Fibroblast of skin of scalp (primary cell): ENCODE results near the gene MLPH.

ENCODE experiments used
- DNase-seq: peaks from one replicate; pipeline ENCODE4 v3.0.0-alpha.2; 2013

The MLPH gene

DNA sequence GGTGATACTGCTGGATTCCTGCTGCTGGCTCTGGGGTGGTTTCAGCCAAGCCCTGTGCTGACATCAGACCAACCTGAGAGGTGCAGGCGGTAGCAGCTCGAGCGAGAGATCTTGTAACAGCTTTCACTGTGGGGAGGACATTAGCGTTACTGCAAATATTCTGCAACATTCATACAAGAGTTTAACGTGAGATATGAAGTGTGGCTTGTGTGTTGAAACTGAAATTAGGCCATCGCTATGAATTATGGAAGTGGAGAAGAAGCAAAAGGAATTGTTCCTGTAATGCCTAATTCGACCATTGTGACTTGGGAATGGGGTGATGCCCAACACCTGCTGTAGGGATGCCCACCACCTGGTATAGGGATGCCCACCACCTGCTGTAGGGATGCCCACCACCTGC lies 6.5 kb upstream of the MLPH start:
- no peak for DNase-seq

DNA sequence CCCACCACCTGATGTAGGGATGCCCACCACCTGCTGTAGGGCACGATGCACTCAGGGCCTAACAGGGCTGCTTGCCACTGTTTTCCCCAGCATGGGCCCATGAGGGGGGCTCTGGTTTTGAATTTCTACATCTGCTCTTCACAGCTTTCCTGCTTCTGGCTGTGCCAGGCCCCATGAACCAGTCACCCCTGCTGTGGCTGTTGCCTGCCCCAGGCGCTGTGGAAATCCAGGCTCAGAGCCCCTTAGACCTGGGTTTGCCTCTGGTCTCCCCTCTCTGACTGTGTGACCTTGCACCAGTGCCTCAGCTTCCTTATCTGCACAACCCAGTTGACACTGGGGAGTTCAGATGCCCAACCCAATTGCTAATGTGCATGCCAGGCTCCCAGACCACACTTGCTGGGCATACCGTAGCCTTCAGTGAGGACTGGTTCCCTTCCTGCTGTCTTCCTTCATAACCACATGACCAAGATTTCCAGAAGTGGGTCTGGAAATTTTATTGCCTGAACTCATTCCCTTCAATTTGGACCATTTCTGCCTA lies 6.0 kb upstream of the MLPH start:
- no peak for DNase-seq

DNA sequence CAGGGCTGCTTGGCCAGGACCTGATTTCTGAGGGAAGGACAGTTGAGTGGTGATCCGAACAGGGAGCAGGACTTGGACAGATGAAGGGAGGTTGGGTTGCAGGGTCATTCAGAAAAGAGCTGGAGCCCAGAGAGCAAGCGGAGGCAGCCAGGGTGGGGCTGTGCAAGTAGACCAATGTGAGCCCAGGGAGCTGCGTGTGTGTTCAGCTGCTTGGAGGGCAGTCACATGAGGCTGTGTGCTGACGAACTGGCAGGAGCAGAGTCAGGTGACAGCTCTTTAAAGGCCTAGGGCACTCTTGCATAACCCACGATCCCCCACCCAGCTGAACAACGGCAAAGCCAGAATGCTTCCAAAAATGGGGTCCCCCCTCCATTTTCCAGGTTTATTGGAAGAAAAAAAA lies 4.6 kb upstream of the MLPH start:
- DNase-seq, result no peak

DNA sequence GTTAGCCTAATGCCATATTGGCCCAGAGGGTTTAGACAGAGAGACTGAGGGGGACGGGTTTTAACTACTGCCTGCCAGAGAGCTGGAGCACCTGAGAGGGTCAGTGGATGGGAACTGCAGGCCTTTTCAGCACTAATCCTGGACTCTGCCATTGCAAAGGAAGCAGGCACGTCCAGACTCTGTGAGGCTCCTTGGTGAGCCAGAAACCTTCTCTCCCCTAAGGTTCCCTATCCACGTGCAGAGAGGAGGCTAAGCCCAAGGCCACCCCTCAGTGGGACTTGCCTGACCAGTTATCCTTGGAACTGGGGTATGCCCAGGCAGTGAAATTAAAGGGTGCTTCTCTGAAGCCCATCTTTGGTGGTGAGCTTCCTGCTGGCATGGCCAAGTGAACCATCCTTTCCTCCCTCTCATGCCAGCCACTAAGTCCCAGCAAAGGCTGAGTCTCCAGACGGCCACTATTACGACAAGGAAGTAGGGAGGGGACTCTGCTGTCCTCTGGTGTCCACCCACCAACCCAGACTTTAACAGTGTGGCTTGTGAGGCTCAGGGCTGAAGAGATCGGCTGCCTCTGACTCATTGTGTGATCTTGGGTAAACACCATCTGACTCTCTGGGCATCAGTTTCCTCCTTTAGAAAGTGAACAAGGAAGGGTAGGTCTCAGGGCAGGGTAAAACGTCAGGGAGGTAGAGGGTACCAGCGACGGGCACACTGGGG lies 3.9 kb upstream of the MLPH start:
- DNase-seq, result peak; percentile 76

DNA sequence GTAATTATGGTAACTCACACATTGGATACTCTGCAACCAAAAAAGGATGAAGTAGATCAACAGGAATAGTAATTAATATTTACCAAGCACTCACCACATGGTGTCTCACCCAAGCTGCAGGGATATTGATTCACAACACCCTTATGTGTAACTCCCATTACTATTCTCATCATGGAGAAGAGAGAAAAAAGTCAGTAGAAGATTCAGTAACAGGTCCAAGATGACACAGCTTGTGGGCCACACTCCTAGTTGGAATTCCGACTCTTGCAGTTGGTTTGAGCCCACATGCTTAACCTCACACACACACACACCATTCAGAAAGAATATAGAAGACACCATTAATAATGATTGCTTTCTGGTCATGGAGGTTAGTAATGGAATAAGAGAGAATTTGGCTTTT lies 1.7 kb upstream of the MLPH start:
- no peak for DNase-seq

DNA sequence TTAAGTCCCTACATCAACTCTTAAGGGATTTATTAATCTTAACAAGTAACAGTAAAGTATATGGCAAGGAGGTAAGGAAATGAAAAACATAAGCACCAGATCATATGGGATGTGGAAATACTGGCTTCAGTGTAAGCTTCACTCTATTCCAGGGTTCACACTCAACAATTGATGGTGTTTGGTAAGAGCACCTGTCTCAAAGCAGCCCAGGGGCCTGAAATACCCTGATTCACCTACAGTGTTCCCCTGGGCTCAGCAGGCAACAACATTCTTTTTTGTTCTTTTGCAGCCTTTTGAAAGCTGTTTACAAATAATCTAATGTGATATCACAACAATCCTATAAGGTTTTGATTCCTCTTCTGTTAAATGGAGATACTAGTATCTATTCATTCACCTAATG lies 1.2 kb upstream of the MLPH start:
- no peak for DNase-seq

DNA sequence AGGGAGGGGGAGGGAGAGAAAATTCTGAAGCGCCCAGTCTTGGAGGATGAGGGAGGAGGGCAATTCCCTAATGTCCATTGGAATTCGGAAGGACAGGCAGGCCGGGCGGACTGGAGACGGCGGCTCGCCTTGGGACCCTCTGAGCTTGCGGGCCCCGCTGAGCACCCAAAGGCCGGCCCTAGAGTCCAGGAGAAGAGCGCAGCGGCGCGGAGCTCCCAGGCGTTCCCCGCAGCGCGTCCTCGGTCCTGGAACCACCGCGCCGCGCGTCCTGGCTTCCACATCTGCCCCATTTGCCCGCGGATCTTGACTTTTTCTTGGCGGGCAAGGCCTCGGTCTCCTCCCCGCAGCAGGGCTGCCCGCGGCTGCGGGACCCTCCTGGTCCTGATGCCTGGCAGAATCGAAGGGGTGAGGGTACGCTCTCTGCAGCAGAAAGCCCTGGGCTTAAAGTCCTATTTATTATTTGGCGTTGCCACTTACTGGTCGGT lies 675 bp upstream of the MLPH start:
- no peak for DNase-seq

DNA sequence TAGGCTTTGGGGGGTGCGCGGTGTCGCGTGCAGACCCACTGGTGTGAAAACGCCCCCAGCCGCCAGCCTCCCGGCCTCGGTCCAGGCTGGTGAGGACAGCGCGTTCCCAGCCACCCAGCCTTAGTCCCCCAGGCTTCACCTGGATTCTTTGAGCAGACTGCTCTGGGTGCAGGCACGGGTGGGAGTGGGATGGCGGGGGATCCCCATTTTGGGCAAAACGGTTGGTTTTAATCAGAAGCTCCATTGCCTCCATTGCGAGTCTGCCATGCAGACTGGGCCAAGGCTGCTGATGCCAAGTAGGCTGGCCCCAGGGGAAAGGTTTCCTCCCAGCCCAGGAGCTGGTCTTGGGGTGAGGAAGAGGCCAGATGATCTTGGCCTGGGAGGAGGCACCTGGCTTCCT lies 445 bp downstream of the MLPH start:
- DNase-seq, result no peak

DNA sequence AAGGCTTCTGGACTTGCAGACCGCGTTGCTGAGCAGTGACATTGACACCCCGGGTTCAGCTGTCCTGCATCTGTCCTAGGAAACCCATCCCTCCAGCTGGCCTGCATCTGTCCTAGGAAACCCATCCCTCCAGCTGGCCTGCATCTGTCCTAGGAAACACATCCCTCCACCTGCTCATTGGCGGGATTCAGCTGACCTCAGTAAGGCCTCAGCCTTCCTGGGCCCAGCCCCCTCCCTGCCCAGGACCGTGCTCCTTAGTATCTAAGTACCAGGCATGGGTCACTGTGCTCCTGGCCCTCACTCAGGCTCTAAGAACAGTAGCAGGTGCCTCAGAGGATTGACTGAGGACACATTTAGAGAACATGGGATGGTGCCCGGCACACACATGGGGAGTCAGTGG lies 1.2 kb downstream of the MLPH start:
- DNase-seq, result no peak

DNA sequence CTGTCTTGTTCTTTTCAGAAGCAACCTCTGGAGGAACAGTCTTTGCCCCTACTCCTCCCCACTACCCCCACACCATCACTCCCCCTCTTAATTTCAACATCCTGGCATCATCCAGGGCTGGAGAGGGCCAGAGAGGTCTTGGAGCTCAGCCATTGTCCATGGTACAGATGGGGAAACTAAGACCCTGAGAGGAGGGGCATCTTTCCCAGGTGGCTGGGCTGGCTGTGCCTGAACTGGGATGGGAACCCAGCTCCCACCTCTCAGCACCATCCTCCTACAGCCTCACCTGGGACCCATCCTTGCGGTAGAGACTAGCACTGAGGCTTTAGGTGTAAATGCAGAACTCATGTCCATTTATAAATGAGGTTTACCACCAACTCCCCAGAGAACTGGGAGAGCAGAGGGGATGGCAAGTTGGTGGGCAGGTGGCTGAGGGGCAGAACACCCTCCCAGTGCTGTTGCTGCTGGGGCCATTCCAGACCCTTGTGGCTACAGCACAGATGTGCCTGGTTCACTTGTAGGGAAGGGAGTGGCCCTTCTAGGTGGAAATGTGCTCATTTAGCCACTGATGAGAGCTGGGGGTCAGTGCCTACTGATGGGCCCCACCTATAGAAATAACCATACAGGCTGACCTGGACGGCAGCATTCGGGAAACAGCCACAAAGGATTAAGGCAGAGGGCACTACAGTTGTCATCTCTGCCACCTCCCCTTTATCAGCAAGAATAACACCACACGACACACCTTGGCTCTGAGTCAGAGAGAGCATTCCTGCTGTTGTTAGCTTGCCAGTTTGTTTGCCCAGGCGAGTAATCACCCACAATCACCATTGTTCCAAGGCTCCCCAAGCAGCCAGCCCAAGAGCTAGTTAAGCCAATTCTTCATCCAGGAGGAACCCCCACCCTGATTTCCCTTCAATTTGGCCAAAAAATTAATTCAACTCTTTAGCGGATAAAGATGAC lies 2.1 kb downstream of the MLPH start:
- DNase-seq, result no peak

DNA sequence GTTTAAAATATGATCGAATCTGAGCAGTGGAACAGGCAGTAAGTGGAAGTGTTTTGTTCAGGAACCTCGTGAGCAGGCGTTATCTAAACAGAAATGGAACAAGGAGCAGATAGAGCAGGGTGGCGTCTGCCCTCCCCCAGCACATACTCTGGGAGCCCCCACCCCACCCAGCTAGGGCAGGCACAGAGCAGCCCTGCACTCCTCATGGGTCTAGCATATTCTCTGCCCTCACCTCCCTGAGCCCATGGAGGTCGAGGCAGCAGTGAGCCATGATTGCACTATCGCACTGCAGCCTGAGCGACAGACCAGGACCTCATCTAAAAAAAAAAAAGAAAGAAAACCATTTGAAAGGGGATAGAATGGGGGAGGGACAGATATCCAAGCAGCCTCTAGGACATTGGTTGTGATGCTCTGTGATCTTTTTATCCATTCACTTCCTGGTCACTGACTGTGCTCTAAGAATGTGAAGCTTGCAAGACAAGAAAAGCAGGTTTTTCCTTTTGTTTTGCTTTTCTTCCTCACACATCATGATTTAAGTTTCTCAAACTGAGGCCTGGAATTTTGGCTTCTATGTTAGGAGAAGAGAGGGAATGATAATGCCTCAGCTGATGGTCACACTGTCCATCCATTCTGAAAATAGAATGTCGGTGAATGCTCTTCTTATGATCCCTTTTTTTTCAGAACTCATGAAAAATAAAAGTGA lies 3.1 kb downstream of the MLPH start:
- no peak for DNase-seq

DNA sequence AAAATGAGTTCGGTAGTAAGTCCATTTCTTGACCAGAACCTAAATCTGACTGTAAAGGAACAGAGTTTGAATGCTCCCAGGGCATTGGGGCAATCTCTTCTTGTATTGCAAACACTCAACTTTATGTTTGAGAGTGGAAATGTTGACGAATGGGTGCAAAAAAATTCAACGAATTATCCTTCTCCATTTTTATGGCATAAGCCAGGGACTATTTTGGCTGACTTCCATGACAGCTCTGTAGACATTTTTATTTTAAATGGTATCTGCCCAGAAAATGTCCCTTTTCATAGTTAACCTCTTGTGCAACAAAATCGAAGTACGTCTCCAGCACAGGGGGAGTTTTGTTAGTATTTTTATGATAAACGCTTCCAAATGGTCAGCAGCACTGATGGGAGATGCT lies 3.7 kb downstream of the MLPH start:
- no peak for DNase-seq

DNA sequence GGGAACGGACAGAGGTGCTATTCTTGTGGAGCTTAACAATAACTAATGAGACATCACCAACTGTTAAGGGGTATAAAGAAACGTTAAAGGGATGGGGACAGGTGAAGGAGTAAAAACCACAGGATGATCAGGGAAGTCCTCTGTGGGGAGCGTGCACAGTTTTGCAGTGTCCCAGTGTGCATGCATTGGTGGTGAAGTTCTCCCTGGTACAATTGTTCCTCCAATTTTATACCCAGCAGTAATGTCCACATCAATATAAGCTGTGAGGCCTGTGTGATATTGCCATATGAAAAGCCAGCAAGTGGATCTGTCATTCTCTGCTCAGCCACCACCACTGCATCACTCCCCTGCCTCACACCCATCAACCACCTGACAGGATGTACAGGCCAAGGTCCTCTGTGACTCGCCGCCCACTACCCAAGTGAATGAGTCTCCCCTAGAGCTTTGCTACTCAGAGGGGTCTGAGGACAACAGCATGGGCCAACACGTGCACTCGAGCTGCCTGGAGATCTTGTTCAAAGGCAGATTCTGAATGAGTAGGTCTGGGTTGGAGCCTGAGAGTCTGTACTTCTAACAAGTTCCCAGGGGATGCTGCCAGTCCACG lies 4.6 kb downstream of the MLPH start:
- no peak for DNase-seq

DNA sequence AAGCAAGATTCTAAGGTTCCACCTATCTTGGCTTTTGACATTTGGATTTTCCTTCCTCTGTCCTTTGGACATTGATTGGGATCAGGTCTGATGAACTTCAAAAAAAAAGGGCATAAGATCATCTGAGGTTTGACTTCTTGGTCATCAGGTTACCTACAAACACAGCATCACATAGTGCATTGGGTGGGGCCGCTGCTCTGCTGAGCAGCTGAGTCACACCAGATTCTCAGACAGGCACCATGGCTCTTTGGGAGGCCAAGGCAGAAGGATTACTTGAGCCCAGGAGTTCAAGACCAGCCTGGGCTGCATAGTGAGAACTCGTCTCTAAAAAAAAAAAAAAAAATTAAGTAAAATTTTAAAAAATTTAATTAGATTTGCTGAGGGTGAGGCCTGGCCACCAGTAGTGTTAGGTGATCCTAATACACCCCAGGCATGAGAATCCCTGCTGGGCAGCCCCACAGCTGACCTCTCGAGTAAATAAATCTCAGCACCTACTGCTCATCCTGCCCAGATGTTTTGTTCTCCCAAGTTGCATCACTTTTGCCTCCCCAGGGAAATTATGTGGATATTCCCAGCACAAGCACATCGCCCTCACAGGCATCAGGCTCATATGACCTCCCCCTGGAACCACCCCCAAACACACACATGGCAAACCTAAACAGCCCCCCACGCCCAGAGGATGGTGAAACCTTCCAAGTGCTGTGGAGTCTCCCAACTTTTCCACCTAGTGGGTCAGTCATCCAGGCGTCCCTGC lies 5.3 kb downstream of the MLPH start:
- DNase-seq, result no peak

DNA sequence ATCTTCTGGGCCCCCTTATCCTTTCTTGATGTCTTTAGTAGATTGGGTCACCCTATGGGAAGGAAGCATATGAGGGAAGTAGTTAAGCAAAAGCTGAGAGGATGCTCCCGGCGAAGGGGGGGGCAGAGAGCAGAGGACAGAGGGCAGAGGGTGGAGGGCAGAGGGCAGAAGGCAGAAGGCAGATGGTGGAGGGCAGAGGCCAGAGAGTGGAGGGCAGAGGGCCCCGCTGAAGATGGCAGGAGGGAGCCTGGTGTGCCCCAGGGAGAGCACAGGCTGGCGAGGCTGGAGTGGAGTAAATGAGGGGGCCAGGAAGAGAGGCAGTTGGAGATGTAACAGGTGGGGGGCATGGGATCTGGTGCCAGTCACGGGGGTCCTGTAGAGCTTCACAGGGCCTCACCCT lies 7.0 kb downstream of the MLPH start:
- DNase-seq, result no peak

DNA sequence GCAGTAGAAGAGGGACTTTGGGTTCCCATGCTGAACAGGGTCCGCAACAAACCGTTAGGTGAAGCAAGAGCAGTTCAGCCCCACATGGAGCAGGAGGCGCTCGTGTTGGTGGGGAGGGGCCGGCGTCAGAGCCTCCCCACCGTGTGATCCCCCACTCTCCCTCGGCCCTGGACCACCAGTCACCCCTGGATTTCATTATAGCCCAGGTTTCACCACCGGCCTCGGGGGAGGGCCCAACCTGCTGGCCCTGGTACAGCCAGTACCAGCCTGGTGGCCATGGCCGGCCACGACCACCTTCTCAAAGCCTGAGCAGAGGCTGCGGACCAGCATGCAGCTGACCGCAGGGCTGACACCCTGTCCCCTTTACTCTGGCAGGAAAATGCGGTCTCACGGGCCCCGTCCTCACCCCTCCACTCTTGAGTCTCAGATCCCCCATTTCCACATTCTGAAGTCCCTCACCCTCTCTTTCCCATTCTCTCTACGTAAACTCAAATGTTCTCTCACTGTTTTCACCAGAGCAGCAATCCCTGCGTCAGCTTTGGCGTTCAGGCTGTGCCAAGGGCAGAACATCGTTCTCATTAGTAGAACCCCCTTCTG lies 8.6 kb downstream of the MLPH start:
- no peak for DNase-seq

DNA sequence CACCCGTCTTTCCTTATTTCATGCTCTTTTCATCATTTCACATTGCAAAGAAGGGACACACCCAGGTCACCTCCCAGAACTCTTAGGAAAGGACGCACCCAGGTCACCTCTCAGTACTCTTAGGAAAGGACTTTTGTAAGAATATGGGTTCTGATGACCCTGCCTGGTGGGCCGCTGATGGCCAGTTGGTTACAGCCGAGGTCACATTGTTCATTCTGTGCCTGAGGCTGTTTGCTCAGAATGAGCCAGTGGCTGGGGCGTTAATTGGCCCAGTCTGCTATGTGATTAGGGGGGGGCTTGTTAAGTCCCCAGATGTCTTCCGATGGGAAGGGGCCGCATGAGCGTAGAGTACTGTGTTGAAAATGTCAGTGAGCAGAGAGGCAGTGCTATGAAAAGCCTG lies 9.4 kb downstream of the MLPH start:
- DNase-seq, result no peak

DNA sequence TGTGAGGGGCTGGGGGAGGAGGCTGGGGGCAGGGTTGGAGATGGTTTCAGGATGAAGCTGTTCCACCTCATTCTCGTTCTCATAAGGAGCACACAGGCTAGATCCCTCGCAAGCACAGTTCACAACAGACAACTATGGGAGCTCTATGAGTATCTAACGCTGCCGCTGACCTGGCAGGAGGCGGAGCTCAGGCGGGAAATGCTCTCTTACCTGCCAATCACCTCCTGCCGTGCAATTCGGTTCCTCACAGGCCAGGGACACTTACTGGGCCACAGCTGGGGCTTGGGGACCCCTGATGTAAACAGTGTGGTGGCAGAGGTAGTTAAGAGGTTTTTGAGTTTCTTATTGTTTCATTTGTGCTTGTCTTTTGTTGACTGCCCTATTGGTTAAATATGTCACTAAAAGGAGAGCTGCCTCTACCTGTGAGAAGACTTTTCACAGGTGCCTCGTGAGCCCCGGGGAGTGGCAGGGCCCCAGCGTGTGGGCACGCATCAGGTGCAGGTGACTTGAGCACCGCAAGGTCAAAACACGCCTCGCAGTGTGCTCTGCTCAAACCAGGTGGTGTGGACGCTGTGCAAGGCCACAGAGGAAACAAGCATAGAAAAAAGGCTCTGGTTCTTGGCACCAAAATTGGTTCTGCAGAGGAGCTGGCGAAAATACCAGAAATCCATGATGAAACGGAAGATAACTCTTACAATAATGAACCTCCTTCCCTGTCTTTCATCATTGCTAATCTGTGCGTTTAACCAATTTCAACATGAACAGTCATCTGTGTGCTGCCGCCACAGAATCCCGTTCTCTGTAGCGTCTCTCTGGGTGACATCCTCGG lies 10.2 kb downstream of the MLPH start:
- peak; percentile 50 for DNase-seq

DNA sequence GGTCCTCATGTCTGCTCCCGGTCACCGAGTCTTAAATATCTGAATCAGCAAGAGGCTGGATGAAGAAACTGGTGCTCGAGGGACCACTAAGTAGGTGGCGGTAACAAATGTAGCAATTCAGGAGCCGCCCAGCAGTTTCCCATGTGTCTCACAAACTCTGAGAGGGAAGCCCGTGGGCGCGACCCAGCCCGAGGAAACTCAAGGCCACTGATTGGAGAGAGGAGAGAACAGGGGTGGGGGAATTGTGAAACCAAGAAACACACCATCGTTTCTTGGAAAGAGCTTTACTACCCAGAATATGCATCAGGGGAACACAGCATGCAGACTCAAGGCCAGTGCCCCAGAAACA lies 10.8 kb downstream of the MLPH start:
- peak; percentile 61 for DNase-seq

DNA sequence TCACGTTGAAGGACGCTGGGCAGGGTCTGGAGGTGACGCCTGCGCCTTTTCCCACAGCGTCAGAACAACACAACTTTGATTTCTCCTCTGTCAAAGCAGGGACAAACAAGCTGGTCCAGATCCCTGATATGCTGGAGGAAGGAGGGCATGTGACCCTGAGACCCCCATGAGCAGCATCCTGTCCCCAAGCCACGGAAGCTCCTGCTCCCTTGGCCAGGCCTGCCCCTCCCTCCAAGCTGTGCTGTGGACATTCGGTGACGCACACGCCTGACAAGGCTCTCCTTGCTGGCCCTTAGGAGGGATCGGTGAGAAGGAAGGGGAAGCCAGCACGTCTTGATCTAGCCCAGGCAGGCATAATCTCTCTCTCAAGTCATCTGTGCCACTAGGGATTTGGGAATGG lies 11.3 kb downstream of the MLPH start:
- DNase-seq, result no peak
